Fibroblast of upper back skin (primary cell): Measurements from ENCODE around the gene XKR8.

Source experiments
- DNase-seq: peaks from one replicate; pipeline ENCODE4 v3.0.0-alpha.2; 2013

The XKR8 gene

DNA sequence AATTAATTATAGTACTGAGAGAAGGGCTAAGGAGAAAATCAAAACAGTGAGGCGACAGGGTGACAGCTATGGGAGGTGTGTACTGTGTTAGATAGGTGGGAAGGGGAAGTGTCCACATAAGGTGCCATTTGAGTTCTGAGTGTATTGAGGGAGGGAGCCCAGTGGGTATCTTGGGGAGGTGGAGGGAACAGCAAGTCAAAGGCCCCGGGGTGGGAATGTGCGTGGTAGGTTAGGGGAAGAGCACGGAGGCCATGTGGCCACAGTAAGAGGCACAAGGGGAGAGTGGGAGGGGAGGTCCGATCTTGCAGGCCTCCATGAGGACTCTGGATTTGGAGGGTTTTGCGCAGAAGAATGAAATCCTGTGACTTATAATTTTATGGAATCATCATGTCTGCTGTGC, 3.0 kb upstream of the XKR8 start:
- DNase-seq = no peak

DNA sequence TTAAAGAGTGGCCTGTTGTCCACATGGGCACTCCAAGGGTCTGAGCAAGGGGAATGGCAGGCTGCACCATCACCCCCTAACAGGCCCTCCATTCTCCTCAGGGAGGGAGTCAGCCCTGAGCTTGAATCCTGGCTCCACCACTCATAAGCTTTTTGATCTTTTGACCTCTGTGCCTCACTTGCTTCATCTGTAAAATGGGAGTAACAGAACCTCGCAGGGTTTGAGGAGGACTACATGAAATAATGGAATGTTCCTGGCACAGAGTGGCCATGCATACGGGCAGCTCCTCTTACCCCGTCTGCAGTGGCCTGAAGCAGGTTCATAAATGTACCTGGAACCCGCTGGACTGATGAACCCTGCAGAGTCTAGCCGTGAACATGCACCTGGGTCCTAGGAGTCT, 2.1 kb upstream of the XKR8 start:
- DNase-seq = no peak

DNA sequence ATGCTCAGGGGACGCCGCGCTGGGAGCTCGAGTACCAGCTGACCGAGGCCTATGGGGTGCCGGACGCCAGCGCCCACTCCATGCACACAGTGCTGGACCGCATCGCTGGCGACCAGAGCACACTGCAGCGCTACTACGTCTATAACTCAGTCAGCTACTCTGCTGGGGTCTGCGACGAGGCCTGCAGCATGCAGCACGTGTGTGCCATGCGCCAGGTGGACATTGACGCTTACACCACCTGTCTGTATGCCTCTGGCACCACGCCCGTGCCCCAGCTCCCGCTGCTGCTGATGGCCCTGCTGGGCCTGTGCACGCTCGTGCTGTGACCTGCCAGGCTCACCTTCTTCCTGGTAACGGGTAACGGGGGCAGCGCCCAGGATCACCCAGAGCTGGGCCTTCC, 1.3 kb upstream of the XKR8 start:
- DNase-seq = no peak

DNA sequence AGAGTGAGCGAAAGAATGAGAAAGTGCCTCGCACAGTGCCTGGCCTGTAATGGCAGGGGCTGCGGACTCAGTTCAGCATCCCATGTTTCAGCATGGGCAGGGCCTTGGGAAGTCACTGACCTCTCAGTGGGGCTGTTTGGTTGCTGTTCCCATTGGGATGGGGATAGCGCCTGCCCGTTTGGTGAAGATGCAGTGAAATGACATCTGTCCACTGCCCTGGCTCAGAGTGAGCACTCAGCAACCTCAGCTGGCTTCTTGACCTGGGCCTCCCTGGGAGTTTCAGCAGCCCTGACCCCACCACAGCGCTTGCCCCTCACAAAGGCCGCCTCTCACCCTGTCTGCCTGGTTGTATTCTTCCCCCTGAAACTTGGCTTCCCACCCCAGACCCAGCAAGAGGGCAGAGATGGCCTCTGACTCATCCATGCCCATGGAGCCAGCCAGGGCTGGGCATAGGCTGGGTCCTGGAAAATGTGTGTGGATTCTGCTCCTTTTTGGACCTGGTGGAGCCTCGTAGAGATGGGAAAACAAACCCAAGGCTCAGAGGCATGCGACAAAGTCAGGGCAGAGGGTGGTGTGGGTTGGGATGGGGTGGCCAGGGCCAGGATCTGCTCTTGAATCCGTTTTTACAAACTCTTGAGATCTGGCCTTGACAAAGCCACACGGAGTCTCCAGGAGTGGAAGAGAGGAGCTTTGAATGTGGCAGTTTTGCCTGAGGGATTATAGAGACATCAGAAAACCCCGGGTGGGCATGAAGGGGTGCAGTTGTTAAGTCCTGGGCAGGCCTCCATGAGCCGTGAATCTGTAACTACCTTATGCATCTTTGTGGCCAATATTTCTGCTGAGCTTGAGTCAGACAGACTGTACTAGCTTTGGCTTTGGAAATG, 1.2 kb downstream of the XKR8 start:
- no peak for DNase-seq

DNA sequence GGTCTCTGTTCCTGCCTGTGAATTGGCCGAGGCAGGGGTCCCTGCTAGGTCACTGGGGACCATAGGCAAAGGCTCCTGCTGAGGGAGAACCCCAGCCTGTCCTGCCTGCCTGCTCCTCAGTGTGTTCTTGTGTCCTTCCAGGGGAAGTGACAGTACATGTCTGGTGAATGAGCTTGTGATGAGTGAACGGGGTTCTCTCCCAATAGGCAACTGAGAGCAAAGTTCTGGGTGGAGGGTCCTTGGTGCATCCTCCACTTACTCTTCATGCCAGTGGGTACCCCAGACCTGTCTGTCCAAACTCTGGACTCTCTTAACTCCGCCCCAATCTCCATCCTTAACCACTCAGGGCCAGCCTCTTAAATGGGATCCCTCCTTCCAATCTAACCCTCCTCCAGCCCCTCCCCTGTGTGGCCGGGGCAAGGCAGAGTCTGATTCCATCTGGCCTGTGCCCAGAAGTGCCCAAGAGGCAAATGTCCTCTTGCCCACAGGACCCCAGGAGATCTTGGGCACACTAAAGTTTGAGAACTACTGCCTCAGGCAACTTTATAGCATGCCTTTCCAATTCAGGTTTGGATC, 2.0 kb downstream of the XKR8 start:
- DNase-seq = no peak

DNA sequence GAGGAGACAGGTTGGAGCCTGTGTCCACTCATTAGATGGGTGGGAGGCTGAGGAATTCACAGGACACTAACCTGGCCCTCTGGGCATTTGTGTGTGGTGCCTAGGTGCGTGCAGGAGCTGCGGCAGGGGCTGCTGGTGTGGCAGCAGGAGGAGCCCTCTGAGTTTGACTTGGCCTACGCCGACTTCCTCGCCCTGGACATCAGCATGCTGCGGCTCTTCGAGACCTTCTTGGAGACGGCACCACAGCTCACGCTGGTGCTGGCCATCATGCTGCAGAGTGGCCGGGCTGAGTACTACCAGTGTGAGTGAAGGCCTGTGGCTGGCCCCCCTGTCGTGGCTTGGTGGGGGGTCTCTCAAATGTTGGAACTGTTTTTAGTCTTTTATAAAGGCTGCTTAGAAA, 3.6 kb downstream of the XKR8 start:
- DNase-seq = no peak

DNA sequence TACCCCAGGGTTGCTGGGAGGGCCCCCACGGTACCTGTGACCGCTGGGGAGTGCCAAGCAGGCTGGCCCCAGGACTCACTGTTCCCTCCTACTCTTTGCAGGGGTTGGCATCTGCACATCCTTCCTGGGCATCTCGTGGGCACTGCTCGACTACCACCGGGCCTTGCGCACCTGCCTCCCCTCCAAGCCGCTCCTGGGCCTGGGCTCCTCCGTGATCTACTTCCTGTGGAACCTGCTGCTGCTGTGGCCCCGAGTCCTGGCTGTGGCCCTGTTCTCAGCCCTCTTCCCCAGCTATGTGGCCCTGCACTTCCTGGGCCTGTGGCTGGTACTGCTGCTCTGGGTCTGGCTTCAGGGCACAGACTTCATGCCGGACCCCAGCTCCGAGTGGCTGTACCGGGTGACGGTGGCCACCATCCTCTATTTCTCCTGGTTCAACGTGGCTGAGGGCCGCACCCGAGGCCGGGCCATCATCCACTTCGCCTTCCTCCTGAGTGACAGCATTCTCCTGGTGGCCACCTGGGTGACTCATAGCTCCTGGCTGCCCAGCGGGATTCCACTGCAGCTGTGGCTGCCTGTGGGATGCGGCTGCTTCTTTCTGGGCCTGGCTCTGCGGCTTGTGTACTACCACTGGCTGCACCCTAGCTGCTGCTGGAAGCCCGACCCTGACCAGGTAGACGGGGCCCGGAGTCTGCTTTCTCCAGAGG, 6.8 kb downstream of the XKR8 start:
- no peak for DNase-seq

DNA sequence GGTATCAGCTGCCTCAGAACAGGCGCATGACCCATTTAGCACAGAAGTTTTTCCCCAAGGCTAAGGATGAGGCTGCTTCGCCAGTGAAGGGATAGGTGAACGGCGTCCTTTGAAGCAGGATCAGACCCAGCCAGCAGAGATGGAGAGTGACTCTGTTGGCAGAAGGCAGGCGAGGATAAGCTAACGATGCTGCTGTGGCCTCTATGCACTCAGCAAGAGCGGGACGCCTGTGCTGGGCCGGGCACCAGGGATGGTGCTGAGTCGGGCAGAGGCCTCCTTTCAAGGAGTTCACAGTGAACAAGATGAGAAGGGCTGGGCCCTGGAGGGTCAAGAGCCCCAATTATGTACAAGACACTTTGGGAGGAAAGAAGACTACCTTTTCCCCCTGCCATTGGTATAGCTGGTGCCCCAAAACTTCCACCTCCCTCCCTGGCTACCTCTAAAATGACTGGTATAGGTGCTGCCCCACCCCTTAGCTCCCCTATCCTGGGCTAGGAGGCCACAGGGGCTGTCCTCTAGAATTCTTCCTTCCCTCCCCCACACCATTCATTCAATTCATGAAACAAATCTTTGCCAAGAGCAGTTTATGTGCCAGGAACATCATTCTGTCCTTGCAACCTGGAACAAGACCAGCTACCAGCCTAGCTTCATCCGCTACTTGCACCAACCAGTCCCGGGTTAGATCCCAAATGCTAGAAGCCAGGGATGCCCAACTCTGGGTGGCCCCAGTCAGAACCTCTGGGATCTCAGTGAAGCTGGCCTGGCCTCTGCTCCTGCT, 7.5 kb downstream of the XKR8 start:
- no peak for DNase-seq

DNA sequence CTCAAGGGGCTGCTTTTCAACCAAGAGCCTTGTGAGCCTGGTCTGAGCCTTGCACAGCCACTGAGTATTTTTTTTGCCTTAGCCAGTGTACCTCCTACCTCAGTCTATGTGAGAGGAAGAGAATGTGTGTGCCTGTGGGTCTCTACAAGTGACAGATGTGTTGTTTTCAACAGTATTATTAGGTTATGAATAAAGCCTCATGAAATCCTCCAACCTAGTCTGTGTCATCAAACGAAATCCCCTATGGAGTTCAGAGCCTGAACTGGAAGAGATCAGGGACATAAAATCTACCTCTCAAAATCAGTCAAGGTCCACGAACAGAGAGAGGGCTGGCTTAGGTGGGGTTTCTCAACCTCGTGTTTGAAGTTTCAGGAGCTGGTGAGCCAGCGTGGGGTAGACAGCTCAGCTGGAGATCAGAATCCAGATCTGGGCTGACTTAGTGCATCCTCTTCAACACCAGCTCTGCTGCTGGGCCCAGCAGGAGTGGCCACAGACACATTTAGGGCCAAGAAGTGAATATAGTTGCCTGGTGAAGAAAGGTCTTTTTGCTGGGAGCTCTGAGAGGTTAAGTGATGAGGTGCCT, 8.2 kb downstream of the XKR8 start:
- no peak for DNase-seq

DNA sequence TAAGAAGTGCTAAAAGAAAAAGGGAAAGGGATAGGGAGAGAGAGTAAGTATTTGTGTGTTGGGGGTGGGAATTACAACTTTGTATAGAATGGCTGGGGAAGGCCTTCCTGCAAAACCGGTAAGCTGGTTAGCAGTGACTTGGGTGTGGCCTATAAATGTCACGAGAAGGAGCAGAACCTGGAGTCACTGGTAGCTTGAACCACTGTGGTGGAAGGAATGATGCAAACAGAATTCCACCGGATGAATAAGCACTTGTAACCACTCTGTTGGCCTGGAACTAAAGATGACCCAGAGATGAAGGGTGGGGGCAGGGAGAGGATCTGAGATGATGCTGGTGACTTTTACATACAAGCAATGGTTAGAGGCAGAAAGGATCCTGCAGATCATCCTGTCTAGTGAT, 8.9 kb downstream of the XKR8 start:
- DNase-seq = peak; percentile 88

DNA sequence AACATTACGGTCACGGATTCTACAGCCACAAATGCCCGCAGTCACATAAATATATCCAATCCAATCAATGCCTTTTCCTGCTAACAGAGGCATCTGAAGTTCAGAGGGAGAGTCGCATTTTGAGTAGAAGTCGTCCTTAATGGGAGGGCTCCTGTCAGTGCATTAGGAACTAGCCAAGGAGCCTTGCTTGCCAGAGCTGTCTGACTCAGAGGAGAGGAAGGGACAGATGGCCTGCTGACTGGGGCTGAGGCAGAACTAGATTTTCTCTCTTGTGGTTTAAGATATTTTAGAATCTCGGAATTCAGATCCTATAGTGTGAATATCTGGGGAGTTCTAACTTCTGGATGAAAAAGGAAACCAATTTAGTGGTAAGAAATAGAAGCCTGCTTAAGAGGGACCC, 10.6 kb downstream of the XKR8 start:
- DNase-seq = peak; percentile 86

DNA sequence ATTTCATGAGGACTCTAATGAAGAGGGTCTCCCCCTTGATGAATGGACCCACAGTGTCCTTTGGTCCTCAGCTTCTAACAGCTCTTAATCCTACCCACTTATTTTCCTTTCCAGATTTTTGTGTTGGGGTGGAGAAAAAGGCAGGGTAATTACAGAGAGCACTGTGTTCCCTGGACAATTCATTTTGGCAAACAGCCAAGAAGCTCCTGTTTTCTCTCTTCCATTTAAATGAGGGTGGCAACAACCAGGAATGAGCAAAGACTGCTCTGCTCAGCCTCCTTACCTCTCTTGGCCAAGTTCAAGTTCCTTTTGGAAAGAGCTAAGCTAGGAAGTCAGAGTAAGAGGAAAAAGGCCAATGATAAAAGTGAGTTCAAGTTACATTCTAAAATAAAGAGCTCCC, 11.9 kb downstream of the XKR8 start:
- peak; percentile 23 for DNase-seq

DNA sequence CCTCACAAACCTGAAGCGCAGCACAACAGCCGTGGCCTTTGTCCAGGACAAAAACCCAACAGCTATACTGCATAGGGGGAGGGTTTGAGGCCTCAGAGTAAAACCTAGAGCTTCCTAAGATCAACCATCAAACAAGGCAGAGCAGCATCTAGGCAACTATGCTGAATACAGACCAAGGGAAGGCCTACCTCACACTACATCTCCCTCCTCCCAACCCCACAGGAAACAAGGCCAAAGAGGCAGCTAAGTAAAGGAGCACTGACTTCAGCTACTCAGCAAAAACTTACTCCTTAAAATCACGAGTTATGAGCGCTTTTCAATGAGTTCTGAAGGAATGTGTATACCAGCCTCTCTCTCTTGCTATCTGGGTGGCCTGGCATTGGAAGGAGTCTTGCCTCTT, 12.4 kb downstream of the XKR8 start:
- DNase-seq = no peak

DNA sequence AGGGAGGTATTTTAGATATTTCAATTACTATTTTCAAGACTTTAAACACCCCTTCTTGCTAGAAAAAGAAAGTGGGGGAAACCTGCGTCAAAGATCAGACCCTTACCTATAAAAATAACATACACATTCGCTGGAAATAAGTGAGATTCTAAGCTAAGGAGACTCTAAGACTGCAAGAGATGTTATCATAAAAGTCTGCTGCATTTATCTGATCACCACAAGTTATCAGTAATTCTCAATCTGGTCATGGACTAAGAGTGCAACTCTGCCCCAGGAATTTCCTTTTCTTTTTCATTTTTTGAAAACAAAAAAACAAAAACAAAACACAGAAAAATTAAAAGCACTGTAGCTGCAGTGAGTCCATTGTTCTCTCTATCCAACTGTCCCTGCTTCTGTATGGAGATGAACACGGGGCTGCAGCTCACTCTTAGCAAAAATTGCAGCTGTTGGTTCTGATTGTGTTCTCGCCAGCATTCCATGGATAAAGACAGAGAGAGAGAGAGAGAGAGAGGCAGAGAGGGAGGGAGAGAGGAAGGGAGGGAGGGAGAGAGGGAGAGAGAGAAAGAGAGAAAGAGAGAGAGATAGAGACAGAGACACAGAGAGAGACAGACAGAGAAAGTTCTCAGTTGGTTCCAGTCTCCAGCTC, 14.1 kb downstream of the XKR8 start:
- no peak for DNase-seq

DNA sequence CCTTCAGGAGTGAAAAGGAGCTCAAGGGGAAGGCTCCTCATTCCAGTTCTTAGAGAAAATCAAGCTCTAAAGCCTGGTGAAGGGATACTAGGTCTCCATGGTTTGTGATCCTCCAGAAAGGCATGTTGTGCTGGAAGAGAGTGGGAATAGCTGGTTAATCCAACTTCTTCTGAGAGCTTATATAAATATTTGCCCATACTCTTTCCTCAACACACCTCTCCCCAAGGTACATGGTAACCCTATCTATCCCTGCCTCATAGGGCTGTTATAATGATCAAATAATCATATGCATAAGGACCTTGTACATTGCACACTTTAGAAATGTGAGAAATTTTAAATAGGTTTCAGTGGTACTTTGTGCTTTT, 14.6 kb downstream of the XKR8 start:
- DNase-seq = no peak

DNA sequence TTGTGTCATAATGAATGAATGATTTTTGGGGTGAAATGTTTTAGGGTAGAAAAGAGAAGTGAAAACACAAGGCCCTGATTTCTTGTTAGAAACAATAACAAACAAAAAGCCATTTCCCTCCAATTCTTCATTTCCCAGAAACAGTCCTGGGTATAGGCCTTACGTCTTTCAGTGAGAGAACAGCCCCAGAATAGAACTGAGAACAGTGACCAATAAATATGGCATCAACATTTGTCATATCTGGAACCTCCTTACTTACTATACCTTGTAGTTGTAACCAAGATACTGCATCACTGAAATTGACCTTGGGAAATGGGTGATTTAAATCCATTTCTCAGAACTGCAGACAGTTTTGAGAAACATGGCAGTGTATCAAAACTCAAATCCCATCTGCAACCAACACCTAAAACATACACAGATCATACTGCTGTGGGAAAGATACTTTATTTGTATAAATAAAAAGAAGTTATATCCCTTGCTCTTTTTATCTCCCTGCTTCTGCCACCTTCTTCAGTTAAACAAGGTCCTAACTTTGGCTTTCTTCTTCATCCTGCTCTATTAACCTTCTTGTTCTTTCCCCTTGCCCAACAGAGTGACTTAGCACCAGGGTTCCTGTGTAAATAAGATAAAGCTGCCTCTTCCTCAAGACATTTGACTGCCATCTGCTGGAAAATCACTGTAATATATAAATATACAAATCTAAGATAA, 19.5 kb downstream of the XKR8 start:
- DNase-seq = peak; percentile 69

DNA sequence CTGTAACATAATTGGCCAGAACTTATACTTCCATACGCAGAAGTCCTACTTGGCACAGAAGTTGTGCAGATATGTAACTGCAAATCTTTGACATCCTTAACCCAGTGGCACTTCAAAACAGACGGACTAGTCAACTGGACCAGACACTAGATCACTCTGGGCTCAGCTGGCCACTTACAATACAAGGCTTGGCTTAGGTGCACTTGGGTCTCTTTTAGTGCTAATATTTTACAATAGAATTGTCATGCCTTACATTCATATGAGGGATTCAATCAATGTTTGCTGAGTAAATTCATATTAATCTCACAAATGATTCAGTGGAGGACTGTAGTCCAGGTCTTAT, 20.1 kb downstream of the XKR8 start:
- DNase-seq = no peak

DNA sequence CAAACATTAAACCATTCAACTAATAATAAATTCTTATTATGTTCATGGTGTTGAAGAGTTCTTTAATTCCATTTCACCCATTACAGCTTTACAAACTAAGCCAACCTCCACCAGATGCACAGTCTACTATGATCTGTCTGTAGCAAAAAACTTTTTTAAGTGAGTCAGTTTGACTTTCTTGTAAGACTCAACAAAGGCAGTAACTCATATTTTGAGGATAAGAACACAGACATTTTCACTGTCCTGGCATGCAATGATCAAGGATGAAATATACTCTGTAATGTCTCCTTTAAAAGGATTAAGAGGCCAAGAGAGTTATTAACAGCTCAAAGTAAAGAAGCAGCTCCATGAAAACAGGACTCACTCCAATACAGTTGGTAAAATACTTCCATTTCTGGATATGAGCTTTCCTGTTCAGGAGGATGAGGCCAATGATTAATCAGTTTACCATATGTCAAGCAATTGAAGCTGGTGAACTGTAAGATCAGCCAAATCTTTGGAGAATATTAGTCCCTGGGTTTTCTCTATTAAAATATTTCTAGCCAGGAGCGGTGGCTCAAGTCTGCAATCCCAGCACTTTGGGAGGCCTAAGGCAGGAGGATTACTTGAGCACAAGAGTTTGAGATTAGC, 20.6 kb downstream of the XKR8 start:
- peak; percentile 42 for DNase-seq

DNA sequence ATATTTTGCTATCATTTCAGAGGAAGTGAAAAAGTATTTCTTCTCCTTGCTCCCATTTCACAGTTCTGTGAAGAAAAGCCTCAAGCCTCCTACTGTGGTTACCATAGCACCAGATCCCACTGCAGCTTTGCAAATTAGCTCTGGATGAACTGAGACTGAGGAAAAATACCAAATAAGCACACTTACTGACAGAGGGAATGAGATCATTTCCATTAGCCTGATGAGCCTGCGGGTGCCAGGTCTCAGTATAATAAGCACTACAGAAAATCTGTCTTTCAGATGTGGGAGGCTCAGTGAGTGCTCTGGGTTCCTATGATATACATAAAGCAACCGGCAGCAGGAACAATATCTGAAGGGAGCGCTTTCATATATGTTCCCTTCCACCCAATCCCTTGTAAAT, 21.4 kb downstream of the XKR8 start:
- DNase-seq = peak; percentile 21

DNA sequence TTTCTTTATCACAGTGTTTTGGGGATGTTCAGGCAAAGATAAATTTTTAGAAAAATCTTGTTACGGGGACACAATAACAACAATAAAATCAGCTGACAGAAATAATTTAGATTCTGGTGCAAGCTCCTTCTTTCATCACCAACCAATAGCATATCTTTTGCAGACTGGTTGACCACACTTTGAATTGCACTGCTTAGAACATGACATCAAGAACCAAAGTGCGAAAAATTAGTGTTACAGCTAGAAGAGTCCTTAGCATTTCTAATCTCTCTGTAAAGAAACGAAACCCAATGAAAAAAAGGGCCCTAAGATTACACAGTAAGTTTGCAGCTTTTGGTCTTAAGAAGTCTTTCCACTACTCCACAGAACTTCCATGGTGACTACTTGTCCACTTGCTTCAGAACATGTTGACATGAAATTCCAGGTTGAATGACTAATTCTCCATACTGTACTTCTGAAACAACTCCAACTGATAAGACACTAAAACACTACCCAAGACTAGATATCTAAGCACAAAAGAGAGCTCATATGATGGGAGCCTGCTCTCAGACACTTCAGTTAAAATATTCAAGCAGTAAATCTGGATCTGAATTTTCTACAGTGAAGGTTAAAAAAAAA, 31.3 kb downstream of the XKR8 start:
- no peak for DNase-seq

DNA sequence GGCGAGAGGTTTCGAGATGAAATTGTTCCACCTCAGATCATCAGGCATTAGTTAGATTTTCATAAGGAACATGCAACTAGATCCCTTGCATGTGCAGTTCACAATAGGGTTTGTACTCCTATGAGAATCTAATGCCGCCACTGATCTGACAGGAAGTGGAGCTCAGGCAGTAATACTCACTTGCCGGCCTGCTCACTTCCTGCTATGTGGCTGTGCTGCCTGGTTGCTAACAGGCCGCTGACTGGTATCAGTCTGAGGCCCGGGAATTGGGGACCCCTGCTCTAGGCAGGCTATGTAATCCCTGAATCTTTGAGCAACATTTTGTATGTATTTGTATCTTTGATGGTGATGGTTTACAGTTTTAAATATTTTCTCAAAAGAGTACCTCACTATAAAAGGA, 32.5 kb downstream of the XKR8 start:
- DNase-seq = no peak
